22Rv1 (cell line): Measurements from ENCODE around the gene UNC79.

Experiments used
- H3K27ac ChIP-seq: fragments of 450-650 bp; 2 replicates; pipeline ENCODE4 v1.5.1; 2017
- CTCF ChIP-seq: fragments of 450-650 bp; IDR thresholded peaks from 2 replicates; pipeline ENCODE4 v1.5.1; 2017; ENCODE audit warnings: mild to moderate bottlenecking
- ZFX ChIP-seq: fragments of 450-650 bp; IDR thresholded peaks from 2 replicates; pipeline ENCODE4 v1.6.1; 2017; ENCODE audit warnings: antibody characterized with exemption, borderline replicate concordance

UNC79 gene

GRCh38 chr14:93717668-93718320 lies 287.1 kb downstream of the UNC79 start:
- H3K27ac ChIP-seq = no peak overlapping the region
- TF ChIP-seq ZFX (no peak), CTCF (no peak)

GRCh38 chr14:93719256-93719655 lies 288.5 kb downstream of the UNC79 start:
- no peak for TF ChIP-seq ZFX
- no peak for TF ChIP-seq CTCF
- H3K27ac ChIP-seq = no peak overlapping the region

GRCh38 chr14:93720076-93720815 lies 289.5 kb downstream of the UNC79 start:
- no peak overlapping the region for H3K27ac ChIP-seq
- no peak for TF ChIP-seq CTCF
- TF ChIP-seq ZFX = no peak

GRCh38 chr14:93720981-93721483 lies 290.3 kb downstream of the UNC79 start:
- TF ChIP-seq ZFX = no peak
- no peak for TF ChIP-seq CTCF
- no peak overlapping the region for H3K27ac ChIP-seq

GRCh38 chr14:93723001-93723400 lies 292.3 kb downstream of the UNC79 start:
- TF ChIP-seq CTCF = no peak
- TF ChIP-seq ZFX = no peak

GRCh38 chr14:93725002-93725582 lies 294.4 kb downstream of the UNC79 start:
- TF ChIP-seq CTCF (no peak), ZFX (no peak)
- no peak overlapping the region for H3K27ac ChIP-seq

More at GRCh38 chr14:93723001-93723400, 292.3 kb downstream of the UNC79 start:
- no peak overlapping the region for H3K27ac ChIP-seq

GRCh38 chr14:93725993-93726392 lies 295.3 kb downstream of the UNC79 start:
- H3K27ac ChIP-seq = no peak overlapping the region
- TF ChIP-seq ZFX (no peak), CTCF (no peak)
